Keratinocyte (primary cell): ENCODE measurements around the gene ADAMTS17. TPM values are rescaled to one million over a fixed set of nuclear protein-coding genes. Genes with fewer than 3 reads are reported as not detected.

Source experiments
- DNase-seq: peaks from one replicate; pipeline ENCODE4 v3.0.0-alpha.2; 2011; ENCODE audit warnings: low read depth, missing footprints, low spot score
- FAIRE-seq: peaks from 2 replicates; lab custom pipeline; 2011; peaks lifted over from hg19 to GRCh38; lab: Jason Lieb, UNC
- H2AFZ ChIP-seq: 2 replicates; pipeline ENCODE4 v1.6.0; 2012; ENCODE audit warnings: low read length, control low read depth, inconsistent platforms; ENCODE audit not compliant: control insufficient read depth
- H3K27ac ChIP-seq: 2 replicates; pipeline ENCODE4 v1.5.1; 2011; ENCODE audit warnings: low read length; ENCODE audit not compliant: control insufficient read depth, insufficient read depth
- H3K27me3 ChIP-seq: 3 replicates; pipeline ENCODE4 v1.6.0; 2011; ENCODE audit warnings: low read length; ENCODE audit not compliant: control insufficient read depth, insufficient read depth; ENCODE audit errors: extremely low read depth
- H3K36me3 ChIP-seq, 2 experiments: 2 replicates in 1 of 2; 3 replicates in 1 of 2; pipeline ENCODE4 v1.5.1; 2011; ENCODE audit warnings: low read length in 2 of 2, mild to moderate bottlenecking in 1 of 2; ENCODE audit not compliant: control insufficient read depth in 2 of 2, insufficient read depth in 2 of 2; ENCODE audit errors: extremely low read depth in 1 of 2
- H3K4me1 ChIP-seq: 3 replicates; pipeline ENCODE4 v1.5.1; 2011; ENCODE audit warnings: low read length; ENCODE audit not compliant: control insufficient read depth, insufficient read depth; ENCODE audit errors: extremely low read depth
- H3K4me2 ChIP-seq: 3 replicates; pipeline ENCODE4 v1.6.0; 2011; ENCODE audit warnings: low read depth, low read length; ENCODE audit not compliant: control insufficient read depth, insufficient read depth; ENCODE audit errors: extremely low read depth
- H3K4me3 ChIP-seq, 3 experiments: fragments of 200-600 bp in 1 of 3; sonication (generic) in 1 of 3; 2 replicates in 2 of 3; 3 replicates in 1 of 3; pipeline ENCODE4 v1.5.1; 2011 to 2016; ENCODE audit warnings: low read length in 3 of 3, mild to moderate bottlenecking in 3 of 3, control low read depth in 2 of 3, inconsistent platforms in 1 of 3, low read depth in 1 of 3, mixed read lengths in 1 of 3, mixed run types in 1 of 3, moderate library complexity in 1 of 3; ENCODE audit not compliant: control insufficient read depth in 2 of 3, insufficient read depth in 2 of 3; ENCODE audit errors: extremely low read depth in 1 of 3
- H3K79me2 ChIP-seq: 2 replicates; pipeline ENCODE4 v1.6.0; 2012; ENCODE audit warnings: low read length; ENCODE audit not compliant: control insufficient read depth, insufficient read depth
- H3K9ac ChIP-seq: 3 replicates; pipeline ENCODE4 v1.6.0; 2011; ENCODE audit warnings: low read length; ENCODE audit not compliant: control insufficient read depth, insufficient read depth; ENCODE audit errors: extremely low read depth
- H3K9me1 ChIP-seq: 3 replicates; pipeline ENCODE4 v1.6.0; 2011; ENCODE audit warnings: low read length; ENCODE audit not compliant: control insufficient read depth, insufficient read depth; ENCODE audit errors: extremely low read depth
- H3K9me3 ChIP-seq: 2 replicates; pipeline ENCODE4 v1.5.1; 2012; ENCODE audit warnings: low read depth, low read length; ENCODE audit not compliant: control insufficient read depth
- H4K20me1 ChIP-seq: 3 replicates; pipeline ENCODE4 v1.6.0; 2011; ENCODE audit warnings: low read length; ENCODE audit not compliant: control insufficient read depth, insufficient read depth; ENCODE audit errors: extremely low read depth
- CTCF ChIP-seq, 3 experiments: IDR thresholded peaks in 1 of 3; conservative IDR thresholded peaks in 1 of 3; optimal IDR thresholded peaks in 1 of 3; 2 replicates in 2 of 3; 3 replicates in 1 of 3; pipeline versions ENCODE3 to v1.5.1; 2011; ENCODE audit warnings: low read length in 3 of 3, mild to moderate bottlenecking in 3 of 3, moderate library complexity in 2 of 3, control low read depth in 1 of 3, inconsistent platforms in 1 of 3; ENCODE audit not compliant: insufficient read depth in 2 of 3; ENCODE audit errors: extremely low read depth in 1 of 3
- EZH2 ChIP-seq: IDR thresholded peaks from one replicate; pipeline ENCODE4 v1.6.1; 2012; ENCODE audit warnings: inconsistent platforms, mild to moderate bottlenecking, low read length, moderate library complexity
- dilution Hi-C: fragments of 300-500 bp; cut with MboI; formaldehyde crosslinking; loops from one replicate; pipeline ENCODE4 v1.7.0; 2020; ENCODE audit warnings: low sequenced_read_pairs; ENCODE audit not compliant: extremely low pct_ligation_motif_present
- polyA plus RNA-seq, 5 experiments: library from polyadenylated mRNA; depleted of rRNA in 3 of 5; stranded (reverse) in 3 of 5; stranded (forward) in 1 of 5; unstranded in 1 of 5; fragments of >200 nt; gene quantifications; 1 replicate in 1 of 5; 2 replicates in 3 of 5; 3 replicates in 1 of 5; pipeline versions ENCODE4 v1.2.1 to v1.2.3, GENCODE V29; 2011 to 2012; ENCODE audit warnings: missing spikeins in 2 of 5, low read depth in 1 of 5, low replicate concordance in 1 of 5

The ADAMTS17 gene
- polyA plus RNA-seq, 1 donor (not counting 4 experiments of a cell fraction or from before 2014, with no cell fraction given): 0.18 TPM

- no peak overlapping the region for H2AFZ ChIP-seq
- H3K4me2 ChIP-seq: no peak overlapping the region
- FAIRE-seq (no peak), DNase-seq (no peak)
- H3K9me1 ChIP-seq: no peaks in the 10 kb centered on the region
- H3K27ac ChIP-seq: no peak overlapping the region
- no peak overlapping the region for H3K9ac ChIP-seq
- H3K79me2 ChIP-seq: no peaks in the 10 kb centered on the region
- TF ChIP-seq CTCF (optimal IDR thresholded peaks at IDR 0.05 in 1 of 3, IDR thresholded peaks at IDR 0.05 in 1 of 3, conservative IDR thresholded peaks at IDR 0.05 in 1 of 3; ENCODE audit: extremely low read depth in 1 of 3, insufficient read depth in 2 of 3, low read length in 3 of 3) (no peak), EZH2 (no peak)
- no peaks in the 10 kb centered on the region for H3K4me1 ChIP-seq
- peaks cover 11% of the 10 kb centered on the region for H3K27me3 ChIP-seq
- H4K20me1 ChIP-seq: no peaks in the 10 kb centered on the region
- dilution Hi-C loops: no loop called here
- H3K4me3 ChIP-seq: no peak overlapping the region
- H3K9me3 ChIP-seq: peaks cover 13% of the 10 kb centered on the region
- H3K36me3 ChIP-seq: no peaks in the 10 kb centered on the region
Observed at GRCh38 chr15:100150906-100151305, 190.9 kb downstream of the ADAMTS17 start.

- Histone ChIP-seq H3K9me3 (peaks cover 13% of the 10 kb centered on the region), H3K36me3 (no peaks in the 10 kb centered on the region), H3K9me1 (no peaks in the 10 kb centered on the region), H3K27ac (no peak overlapping the region), H3K4me3 (no peak overlapping the region), H3K4me1 (no peaks in the 10 kb centered on the region), H2AFZ (no peak overlapping the region), H3K27me3 (peaks cover 11% of the 10 kb centered on the region), H3K79me2 (no peaks in the 10 kb centered on the region), H3K9ac (no peak overlapping the region), H4K20me1 (no peaks in the 10 kb centered on the region), H3K4me2 (no peak overlapping the region)
- no peak for DNase-seq
- no peak for TF ChIP-seq EZH2
- TF ChIP-seq CTCF (optimal IDR thresholded peaks at IDR 0.05 in 1 of 3, IDR thresholded peaks at IDR 0.05 in 1 of 3, conservative IDR thresholded peaks at IDR 0.05 in 1 of 3; ENCODE audit: extremely low read depth in 1 of 3, insufficient read depth in 2 of 3, low read length in 3 of 3): no peak
- dilution Hi-C loops: no loop called here
- FAIRE-seq: no peak
Observed at GRCh38 chr15:100147828-100148227, 193.9 kb downstream of the ADAMTS17 start.
